Dermis blood vessel endothelial cell (primary cell): ENCODE results near the gene PTPRG. TPM values are rescaled to one million over a fixed set of nuclear protein-coding genes. Genes with fewer than 3 reads are reported as not detected.

Experiments used
- DNase-seq: peaks from one replicate; pipeline ENCODE4 v3.0.0; 2010
- total RNA-seq: library from RNA; depleted of rRNA; stranded (reverse); fragments of >200 nt; gene quantifications from 2 replicates; pipeline ENCODE4 v1.2.3, GENCODE V29; 2014

Gene PTPRG
- total RNA-seq, 1 donor from 2014 or later = 26.0 TPM

DNA sequence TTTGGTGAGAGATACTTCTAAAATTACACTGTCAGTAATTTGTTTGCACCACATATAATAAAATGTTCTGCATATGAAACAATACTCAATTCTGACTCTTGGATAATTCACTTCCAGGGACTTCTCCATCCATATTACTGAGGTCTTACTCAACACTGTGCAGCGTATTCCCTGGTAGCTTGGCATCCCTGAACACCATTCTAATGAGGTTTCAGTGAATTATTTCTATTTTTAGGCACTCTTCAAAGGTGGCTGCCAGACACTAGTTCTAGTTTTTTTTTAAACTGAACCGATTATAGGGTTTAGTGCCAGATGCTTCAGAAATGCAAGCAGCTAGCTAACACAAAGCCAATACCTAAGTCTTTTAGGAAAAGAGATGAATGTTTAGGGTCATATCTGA lies 528.7 kb downstream of the PTPRG start:
- DNase-seq = no peak

DNA sequence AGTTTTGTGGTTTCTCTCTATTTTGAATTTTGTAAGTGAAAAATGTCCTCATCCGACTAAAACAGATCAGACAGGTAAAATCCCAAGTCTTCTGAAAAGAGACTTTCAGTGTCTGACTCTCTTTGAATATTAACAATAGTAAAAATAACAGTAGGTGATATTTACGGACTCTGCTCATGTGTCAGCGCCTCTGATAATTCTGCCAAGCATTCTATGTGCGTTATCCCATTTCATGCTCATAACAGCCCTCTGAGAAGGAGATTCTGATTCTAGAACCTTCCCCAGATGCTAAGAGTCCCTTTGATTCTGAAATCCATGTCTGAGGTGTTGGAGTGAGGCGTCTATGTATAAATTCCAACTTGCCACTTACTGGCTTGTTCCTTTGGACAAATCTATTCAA lies 529.1 kb downstream of the PTPRG start:
- DNase-seq = no peak

DNA sequence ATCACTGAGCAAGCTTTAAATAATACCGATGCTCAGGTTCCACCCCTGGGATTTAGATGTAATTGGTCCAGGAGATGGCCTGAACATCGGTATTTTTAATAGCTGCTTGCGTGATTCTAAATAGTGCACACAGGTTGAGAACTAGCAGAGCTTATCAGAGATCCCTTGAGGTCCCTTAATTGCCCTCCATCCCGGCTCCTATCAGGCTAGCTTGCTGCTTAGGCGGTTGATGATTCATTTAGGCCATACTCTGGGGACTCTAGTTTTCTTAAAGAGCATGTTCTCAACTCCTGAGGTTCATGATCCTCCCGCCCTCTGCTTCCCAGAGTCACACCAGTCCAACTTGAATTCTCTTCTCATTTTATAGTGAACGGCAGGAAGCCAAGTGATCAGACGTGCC lies 531.7 kb downstream of the PTPRG start:
- DNase-seq = no peak

DNA sequence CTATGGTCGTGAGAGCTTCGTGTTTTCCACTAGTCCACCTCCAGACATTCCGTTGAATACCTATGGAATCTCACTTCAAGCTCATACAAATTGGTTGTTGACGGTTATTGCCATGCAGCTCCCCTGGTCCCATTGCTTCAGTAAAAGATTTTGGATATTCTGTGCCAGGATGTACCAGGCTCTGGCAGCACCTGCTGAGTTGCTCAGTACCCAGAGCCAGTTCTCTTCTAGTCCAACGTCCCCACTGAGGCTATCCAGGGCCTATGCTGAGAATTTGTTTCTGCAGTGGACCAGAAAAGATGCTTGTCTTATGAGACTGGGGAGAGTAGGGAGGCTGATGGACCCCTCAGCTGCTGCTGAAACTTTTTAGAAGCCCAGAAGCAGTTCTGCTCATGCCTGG lies 533.1 kb downstream of the PTPRG start:
- DNase-seq = no peak

DNA sequence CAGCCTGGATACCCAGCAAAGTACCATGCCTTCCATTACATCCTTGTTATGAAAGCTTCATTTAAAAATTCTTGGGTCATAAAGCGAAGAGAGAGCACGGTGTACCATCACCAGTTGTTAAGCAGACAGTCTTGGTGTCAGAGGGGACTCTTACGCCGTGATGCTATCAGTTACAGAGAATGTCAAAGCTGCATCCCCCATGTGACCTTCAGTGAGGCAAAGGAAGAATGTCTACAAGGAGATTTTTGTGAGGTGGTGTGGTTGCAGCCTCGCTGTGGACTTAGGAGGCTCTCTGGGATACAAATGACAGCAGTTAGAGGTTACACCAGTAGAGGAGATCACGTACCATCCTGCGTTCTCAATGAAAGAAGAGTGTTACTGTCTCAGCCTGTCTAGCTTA lies 533.7 kb downstream of the PTPRG start:
- no peak for DNase-seq

DNA sequence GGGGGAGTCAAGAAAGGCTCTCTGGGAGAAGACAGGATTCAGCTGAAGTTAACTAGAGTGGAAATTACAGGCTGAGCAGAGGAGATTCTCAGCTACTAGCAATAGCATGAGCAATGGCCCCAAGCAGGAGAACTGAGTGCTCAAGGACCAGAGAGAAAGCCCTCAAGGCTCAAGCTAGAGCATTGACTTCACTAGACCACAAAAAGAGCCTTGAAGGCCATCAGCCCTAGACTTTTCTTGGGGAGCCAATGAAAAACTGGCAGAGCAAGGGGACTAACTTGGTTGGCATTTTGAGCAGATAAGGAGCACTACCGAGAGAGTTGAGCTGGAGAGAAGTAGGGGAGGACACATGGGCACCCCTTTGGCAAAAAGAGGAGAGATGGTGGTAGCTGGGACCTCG lies 534.4 kb downstream of the PTPRG start:
- DNase-seq = no peak

DNA sequence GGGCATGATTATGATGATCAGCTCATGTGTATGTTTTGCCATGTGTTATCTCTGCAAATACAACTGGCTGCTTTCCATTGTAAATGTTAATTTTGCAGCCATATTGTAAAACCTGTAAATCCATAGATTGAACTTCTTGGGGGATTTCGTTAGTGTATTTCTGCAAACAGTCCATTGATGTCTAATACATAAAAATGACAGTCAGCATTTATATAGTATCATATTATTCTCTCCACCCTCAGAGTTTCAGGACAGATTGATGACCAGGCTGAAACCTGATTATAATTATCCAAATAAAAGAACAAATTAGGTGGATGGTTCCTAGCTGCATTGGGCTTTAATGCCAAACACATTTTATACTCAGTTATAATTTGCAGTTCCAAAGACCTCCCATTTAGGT lies 535.1 kb downstream of the PTPRG start:
- no peak for DNase-seq

DNA sequence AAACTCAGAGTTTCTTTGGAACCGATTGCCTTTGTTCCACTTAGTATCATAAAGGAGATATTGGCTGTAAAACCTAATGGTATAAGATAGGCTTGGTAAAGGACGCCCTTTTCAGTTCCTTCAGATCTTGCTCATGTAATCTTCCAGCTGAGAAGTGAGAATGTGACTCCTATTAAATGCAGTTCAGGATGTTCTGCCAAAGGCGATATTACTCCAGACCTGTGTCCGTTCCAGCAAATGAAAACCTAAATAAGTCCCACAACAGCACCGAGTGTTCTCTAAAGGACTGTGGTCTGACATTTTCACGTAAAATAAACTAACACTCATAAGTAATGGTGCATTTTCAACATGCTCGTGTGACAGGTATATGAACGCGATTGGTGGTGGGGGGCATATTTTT lies 535.8 kb downstream of the PTPRG start:
- DNase-seq = no peak

DNA sequence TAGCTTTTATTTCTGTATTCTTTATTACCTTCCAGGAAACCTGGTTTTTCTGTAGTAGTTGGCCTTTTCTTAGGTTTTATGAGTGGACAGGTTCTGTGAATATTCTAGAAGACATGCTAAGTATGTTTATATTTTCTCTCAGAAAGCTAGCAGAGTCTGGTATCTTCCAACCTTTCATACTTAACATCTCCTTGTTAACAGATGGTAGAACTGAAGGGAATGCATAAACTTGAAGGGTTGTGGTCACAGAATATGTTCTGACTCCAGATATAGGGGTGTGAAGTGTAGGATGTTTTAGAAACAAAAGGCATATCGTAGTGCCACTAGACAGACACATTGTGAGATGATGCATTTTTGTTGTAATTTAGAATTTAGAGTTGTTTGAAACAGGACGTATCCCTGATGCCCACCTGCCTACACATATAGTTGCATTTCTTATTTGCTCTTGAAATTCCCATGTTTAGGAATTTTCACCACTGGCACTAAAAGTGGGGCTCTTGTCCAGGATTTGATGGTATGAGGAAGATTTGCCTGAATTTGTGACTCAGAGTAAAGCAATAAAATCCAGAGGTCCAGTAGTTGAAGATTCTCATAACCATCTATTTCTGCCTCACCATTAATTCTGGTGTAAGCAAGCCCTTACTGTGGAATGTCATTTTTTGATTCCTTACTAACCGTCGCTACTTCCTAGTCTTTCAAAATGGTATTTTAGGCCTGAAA lies 537.4 kb downstream of the PTPRG start:
- DNase-seq = no peak

DNA sequence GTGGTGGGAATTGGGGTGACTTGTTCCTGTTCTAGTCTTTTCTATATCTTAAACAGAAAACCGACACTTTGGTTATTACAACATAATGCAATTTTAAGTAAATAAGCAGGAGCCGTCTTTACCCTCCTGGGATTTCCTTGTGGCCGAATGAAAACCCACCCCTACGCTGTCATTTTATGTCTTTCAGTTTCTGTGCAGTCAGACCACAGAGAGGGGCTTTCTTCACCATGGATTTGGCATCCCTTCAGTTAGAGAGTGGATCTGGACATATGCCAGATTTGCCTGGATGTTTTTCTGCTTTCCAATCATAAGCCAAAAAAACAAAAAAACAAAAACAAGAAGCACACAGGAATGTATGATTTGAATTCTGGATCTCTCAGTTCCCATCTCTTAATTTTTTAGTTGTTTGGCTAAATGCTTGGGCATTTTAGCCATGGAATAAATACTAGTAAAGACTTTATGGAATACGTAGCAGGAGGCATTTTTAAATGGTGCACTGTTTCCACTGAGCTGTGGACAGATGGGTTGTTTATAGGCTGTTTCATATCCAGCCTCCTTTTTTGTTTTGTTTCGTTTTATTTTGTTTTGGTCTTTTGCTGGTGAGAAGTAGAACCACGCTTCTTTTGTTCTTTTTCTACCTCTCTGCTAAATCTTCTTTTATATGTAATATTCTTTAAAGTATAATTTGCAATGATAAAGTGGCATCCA lies 539.1 kb downstream of the PTPRG start:
- DNase-seq = no peak

DNA sequence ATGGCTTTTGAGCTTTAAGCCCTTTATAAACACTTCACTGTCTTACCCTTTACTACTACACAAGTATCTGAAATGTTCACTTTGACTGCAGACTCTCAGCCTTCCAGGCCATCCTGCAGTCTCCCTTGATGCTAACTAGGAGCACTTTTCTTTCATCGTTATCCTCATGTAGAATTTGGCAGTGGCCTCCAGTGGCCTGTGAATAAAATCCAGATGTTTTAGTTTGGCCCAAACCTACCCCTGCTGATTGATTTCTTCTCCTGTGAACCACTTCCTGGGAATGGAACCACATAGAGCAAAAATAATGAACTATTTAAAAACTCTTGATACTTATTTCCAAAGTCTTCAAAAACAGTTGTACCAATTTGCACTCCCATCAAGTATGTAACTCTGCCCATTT lies 540.1 kb downstream of the PTPRG start:
- DNase-seq = no peak

DNA sequence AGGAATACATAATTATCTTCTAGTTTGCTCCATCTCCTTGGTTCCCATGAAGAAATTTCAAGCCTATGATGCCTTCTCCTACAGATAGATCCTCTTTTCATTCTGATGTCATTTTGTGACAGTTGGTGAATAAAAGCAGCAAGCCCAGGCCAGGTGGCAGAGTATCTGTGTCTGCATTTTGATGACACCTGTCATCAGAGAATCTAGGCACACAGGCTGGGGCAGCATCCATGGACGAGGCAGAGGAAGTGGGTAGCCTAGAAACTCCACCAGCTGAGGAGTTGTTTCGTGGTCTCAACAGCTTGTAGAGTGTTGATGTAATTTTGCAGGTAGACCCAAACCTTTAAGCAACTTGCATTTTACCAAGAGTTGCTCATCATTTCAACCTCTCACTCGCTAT lies 542.2 kb downstream of the PTPRG start:
- no peak for DNase-seq

DNA sequence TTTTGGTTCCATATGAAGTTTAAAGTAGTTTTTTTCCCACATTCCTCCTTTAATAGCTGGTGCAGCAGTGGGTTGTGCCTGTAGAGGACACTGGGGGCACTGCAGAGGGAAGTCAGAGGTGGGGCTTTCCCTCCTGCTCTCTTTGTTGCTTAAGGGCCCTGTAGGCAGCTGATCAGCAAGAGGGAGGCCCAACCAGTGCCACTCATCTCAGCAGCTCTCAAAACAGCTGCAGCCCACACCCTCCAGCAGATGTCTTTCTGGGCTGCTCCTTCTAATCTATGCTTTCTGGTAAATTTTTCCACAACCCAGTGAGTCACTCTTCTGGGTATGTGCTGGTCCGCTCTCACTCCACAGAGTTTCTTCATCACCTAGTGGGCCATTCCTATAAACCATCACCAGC lies 548.2 kb downstream of the PTPRG start:
- DNase-seq = peak; percentile 2

DNA sequence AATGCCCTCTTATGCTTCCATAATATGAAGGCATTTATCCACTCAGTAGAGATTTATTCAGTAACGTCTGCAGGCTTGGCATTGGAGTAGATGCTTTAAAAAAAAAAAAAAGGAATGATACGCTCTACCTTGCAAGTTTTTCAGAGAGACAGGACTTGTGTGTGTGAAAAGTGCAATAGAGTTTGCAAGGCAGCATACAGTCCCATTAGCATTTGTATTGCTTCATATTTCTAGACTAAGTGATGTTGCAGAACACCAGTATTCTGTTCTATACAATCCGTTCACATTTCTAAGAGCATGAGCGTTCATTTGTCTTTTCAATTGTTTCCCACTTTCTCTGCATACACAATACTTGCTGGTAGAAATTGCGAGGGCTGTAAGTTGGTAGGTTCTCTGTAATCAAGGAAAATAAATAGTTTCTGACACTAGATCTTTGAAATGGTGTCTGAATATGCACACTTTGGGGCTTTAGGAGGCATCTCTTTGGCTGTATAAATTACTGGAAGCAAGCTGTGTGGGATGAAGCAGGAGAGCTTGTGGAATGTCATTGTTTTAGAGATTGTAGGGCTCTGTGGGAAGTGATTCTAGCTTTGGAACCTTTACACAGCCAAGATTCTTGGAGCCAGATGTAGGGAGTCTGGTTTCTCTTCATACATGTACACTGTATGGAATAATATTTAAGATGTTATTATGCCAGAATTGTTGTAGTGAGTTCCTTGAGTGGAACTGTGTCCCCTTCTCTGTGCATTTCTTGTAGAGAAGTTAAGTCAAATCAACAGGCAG lies 549.3 kb downstream of the PTPRG start:
- DNase-seq = no peak

DNA sequence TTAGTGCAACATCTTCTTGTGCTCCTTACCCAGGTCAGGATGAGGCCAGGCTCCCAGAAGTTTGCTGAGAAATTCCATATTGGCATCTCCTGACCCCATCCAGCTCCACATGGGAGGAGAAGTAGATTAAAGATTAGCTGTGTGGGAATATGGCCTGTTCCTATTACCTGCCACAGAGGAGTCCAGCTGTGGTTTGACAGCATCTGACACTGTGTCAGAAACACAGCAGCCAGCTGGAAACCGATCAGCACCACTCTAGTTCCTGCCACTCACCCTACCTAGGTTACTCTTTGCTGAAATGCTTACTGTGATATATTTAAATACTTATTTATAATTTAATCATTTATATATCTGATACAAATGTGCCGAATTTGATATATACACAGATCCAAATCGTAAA lies 551.7 kb downstream of the PTPRG start:
- no peak for DNase-seq

DNA sequence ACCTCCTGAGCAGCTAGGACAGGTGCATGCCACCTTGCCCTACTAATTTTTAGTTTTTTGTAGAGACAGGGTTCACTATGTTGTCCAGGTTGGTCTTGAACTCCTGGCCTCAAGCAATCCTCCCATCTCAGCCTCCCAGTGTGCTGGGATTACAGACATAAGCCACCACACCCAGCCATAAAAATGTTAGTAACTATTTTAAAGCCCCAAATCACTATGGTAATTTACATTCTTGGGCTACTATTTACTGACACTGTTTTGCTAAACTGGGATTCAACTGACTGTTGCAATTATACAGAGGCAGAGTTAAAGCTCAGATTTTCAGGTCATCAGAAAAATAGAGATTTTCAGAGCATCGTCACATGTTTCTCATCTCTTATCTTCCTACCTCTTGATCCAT lies 553.4 kb downstream of the PTPRG start:
- no peak for DNase-seq

DNA sequence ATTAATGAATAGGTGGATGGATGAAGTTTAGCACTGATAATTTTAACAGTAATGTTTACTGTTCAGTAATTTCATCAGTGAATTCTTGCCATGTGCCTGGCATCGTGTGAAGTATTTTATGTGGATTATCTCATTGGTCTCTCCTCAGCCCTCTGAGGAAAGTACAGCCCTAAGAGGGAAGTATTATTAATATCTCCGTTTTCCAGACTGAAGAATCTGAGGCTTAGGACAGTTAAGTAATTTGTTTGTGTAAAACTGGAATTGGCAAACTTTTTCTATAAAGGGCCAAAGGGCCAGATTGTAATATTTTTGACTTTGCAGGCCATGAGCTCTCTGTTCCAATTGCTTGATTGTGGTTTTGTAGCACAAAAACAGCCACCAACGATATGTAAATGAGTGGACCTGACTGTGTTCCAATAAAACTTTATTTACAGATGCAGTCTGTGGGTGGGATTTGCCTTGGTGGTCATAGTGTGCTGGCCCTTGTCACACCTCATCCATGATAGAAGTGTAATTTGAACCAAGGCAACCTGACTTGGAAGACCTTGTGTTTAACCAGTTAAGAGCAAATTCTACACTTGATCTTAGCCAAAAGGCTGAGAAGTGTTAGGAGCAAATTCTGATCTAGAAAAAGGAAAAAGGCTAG lies 556.7 kb downstream of the PTPRG start:
- DNase-seq = no peak

DNA sequence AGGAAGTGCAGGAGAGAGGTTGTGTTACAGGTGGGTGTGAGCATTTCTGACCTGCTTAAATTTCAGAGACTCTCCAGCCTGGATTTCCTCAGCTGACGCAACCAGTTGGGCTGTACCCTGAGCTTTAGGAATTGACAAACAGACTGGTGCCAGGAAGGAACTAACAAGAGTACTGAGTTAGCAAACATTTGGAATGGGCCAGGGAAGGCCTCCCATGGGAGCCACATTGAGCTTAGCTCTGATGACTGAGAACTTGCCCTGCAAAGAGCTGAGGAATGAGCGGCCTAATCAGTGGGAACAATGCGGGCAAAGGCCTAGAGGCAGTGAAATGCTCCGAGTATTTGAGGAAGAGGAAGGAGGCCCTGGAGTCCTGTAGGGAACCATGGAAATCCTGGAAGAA lies 557.8 kb downstream of the PTPRG start:
- DNase-seq = no peak

DNA sequence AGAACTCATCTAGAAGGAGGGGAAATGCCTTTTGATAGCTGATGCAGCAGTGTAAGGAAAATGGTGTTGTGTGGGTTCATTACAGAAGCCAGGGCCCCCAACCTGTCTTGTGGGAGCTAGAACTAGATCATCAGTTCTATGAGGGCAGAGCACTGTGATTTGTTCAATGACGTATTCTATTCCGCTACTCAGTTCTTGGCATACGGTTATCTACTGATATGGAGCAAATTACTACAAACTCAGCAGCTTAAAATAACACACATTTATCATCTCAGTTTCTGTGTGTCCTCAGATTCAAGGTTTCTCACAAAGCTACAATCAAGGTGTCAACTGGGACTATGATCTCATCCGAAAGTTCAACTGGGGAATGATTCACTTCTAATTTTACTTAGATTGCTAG lies 561.4 kb downstream of the PTPRG start:
- no peak for DNase-seq

DNA sequence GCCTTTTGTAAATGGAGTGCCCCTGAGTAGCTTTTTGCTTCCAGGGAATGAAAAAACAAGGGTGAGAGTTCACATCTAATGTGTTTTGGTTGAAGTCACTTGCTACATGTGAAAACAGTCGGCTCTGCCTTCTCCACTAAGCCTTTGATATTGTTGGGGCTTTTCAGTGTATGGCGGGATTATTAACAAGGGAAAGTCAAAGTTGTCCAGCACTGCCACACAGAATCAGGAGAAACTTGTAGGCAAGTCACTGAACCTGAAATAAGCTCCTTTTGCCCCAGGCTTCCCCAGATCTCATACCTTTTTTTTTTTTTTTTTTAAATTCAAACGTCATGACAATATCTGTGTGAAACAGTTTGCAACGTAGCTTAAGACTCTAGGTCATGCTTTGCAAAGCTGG lies 564.0 kb downstream of the PTPRG start:
- DNase-seq = no peak

DNA sequence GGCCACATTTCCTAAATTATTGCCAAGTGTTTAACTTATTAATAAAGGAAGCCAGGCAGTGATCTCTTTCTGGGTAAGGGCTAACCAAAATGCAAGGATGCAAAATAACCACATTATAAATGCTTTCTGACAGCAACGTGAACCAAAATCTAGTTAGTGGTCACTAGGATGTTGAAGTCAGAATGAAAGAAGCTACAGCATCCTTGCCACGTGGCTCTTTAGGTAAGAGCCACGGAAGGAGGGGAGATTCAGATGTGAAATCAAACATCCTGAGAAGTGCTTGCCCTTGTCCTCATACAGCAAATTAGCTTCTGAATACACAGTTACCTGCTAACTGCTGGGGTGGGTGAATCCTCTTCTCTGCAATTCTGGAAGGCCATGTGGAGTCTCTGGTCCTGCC lies 565.7 kb downstream of the PTPRG start:
- DNase-seq = no peak

DNA sequence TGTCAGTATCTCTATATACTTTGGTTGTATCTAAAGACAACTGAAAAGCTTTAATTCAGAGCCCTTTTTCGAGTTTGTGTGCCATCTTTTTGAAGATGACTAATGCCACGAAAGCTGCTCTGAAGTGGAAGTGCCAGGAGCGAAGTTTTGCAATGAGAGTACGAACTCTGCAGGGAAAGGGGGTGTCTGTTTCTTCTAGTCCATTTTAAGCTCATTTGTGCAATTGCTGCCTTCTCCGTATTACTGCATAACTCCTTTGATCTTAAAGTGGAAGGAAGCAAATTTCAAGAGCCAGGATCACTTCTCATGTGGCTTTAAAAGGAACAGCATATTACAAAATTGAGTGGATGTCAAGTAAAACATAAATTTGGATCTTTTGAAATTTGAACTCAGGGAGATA lies 566.7 kb downstream of the PTPRG start:
- no peak for DNase-seq

DNA sequence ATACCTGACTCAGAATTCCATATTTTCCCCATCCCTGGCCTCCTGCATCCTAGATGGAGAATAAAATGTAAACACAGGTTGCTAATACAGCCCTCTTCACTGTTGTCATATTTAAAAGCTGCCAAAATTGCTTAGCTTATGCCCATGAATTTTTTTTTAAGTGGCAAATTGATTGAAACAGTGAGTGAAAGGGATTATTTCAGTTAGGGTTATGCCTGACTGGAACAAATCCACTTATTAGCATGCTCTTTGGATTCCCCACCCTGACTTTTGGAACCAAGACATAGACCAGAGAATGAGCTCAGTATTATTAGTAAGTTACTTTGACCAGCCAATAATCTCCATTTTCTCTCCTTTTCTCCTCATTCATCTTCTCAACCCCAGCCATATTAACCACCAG lies 567.3 kb downstream of the PTPRG start:
- no peak for DNase-seq
